ENCODE measurements around the gene MCRIP2. TPM values are rescaled to one million over a fixed set of nuclear protein-coding genes. Genes with fewer than 3 reads are reported as not detected.

The MCRIP2 gene
- total and polyA plus RNA-seq, 9 of the 15 experiments (the other 6 are each of a cell fraction or from before 2014, with no cell fraction given): 0.80 to 120 (median 35.2) TPM

GRCh38 chr16:674968-675883 is 33.6 kb downstream of the MCRIP2 start, which contains the start of gene RHBDL1 (continued):
- TF ChIP-seq ATF4 (CRISPR knock-in tag; IDR thresholded peaks at IDR 0.05): no peak
- 0 out of 2 replicates have a peak, but pooled peaks have one; percentile 14 for TF ChIP-seq AFF4 (CRISPR knock-in tag; IDR thresholded peaks at IDR 0.05)
- no peak for TF ChIP-seq CREB5 (CRISPR knock-in tag; IDR thresholded peaks at IDR 0.05)
- TF ChIP-seq EWSR1 (IDR thresholded peaks at IDR 0.05; ENCODE audit: borderline replicate concordance, low read depth, partially characterized antibody): no peak
- TF ChIP-seq SNIP1 (IDR thresholded peaks at IDR 0.05; ENCODE audit: low read depth): no peak
- TF ChIP-seq ZNF740 (CRISPR knock-in tag; IDR thresholded peaks at IDR 0.05): peak; percentile 96
- TF ChIP-seq ZNF740 (tag; IDR thresholded peaks at IDR 0.05): peak in 1 of 2 experiments; percentile 81; a peak in 2 of 4 replicates
- no peak for TF ChIP-seq MBD1 (CRISPR knock-in tag; IDR thresholded peaks at IDR 0.05)
- TF ChIP-seq RBBP5 (IDR thresholded peaks at IDR 0.05; ENCODE audit: borderline replicate concordance, insufficient read depth, low read length, poor library complexity, severe bottlenecking): peak; percentile 53
- peak; percentile 71; the same call in 1 of the 2 replicates for TF ChIP-seq CXXC5 (CRISPR knock-in tag; IDR thresholded peaks at IDR 0.05)
- TF ChIP-seq ZBTB34 (CRISPR knock-in tag; IDR thresholded peaks at IDR 0.05): no peak
- TF ChIP-seq ZBTB17 (CRISPR knock-in tag; IDR thresholded peaks at IDR 0.05): 0 out of 2 replicates have a peak, but pooled peaks have one; percentile 53
- TF ChIP-seq BRD4 (IDR thresholded peaks at IDR 0.05): no peak
- TF ChIP-seq ZNF778 (CRISPR knock-in tag; IDR thresholded peaks at IDR 0.05): no peak
- TF ChIP-seq ZNF586 (CRISPR knock-in tag; conservative IDR thresholded peaks at IDR 0.05): 0 out of 2 replicates have a peak, but pooled peaks have one; percentile 3
